ENCODE data around the gene ATXN7. TPM values are rescaled to one million over a fixed set of nuclear protein-coding genes. Genes with fewer than 3 reads are reported as not detected.

ATXN7 gene
- total RNA-seq, 1 donor from 2014 or later = 12.7 TPM

DNA sequence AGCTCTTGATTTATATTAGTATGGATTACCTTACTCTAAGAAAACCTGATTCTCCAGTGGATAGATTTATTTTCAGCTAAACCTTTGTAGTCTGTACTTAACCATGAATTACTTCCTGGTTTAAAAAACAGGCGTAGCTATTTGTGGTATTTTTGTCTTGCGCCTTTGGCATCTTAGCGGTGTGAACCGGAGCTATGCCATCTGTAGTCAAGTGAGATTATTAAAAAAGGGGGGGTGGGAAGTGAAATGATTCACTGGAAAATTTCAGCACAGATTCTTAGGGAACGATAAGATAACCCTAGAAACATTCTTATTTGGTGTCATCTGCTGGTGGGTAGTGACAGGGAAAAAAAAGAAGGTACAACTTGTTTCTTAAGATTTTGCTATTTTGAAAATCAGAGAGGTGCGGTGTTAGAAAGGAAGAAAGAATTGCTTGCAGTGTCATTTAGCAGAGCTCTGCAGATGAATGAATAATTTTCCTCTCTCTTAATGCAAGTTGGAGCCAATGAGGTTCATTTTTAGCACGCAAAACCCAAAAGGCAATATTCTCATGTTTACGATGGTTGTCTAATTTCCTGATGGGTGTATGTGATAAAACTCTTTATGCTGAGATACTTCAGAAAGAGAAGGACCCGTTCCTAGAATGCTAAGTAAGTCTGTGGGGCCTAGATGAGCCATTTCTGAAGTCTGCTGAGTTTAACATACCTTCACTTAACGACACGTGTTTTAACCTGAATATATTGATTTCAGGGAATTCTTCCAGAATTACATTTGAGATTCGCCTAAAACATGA lies 115.6 kb downstream of the ATXN7 start:
- DNase-seq (ENCODE audit: low spot score) (no peak), ATAC-seq (no peak)

DNA sequence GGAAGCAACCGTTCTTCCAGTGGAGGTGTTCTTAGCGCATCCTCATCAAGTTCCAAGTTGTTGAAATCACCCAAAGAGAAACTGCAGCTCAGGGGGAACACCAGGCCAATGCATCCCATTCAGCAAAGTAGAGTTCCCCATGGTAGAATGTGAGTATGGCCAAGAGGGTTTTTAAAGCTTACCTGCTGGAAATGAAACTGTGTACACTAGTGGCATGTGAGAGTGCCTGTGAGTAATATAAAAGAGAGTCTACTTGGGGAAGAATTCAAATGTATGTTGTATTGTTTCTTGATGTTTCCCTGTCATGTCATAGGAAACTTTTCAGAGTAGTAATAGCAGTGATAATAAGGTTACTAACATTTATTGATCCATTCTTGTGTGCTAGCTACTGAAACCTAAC lies 116.4 kb downstream of the ATXN7 start:
- ATAC-seq = no peak
- no peak for DNase-seq (ENCODE audit: low spot score)

DNA sequence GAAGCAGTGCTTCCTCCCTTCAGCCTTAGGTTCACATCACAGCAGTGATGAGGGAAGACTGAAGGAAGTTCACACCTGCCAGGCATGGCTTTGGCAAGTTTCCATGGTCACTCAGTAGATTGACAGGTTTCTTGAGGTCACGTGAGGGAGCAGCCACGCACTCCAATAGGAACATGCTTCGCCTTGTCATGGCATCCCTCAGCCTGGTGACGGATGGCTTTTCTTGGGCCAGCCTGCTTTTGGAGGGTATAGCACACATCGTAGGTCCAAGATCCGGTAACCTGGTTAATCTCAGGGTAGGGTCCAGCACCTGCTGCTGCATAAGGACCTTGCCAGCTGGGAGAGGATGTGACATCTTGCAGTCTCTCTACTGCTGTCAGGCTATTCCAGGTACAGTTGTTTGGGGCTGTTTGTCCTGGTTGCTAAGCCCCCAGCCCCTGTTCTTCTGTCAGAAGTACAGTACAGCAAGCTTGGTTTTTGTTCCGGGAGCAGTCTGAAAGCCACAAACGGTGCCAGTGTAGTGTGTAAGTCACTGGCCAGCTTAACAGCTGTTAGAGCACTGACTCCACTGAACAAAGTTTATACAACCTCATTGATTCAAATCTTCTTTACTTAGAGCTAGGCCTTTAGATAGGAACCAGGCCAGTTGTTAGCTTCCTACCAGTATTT lies 117.3 kb downstream of the ATXN7 start:
- ATAC-seq = peak; percentile 93
- no peak for DNase-seq (ENCODE audit: low spot score)

DNA sequence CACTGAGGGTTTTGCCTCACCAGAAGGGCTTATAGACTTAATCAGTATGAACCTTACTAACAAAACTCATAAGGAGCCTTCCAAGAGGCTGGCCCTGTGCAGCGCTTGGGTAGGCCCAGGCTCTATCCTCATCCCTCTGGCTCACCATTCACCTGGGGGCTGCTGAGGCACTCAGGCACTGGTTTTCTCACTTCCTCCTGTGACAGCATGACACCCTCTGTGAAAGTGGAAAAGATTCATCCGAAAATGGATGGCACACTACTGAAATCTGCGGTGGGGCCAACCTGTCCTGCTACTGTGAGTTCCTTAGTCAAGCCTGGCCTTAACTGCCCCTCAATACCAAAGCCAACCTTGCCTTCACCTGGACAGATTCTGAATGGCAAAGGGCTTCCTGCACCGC lies 118.3 kb downstream of the ATXN7 start:
- ATAC-seq = no peak
- no peak for DNase-seq (ENCODE audit: low spot score)

DNA sequence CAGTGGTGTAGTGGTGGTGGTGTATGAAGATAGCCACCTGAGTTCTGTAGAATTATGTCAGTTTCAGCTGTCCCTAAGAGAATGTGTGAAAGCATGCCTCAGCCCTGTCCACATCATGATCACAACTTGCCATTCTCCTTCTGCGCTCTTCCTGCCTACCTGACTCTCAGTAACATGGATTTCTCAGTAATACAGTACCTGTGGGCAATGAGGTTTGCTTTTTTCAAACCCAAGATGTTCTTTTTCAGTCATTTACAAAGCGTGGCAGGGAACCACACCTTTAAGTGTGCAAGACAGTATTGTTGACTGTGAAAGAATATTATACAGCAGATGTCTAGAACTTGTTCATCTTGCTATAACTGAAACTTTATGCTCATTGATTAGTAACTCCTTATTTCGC lies 120.7 kb downstream of the ATXN7 start:
- ATAC-seq (no peak), DNase-seq (ENCODE audit: low spot score) (no peak)

DNA sequence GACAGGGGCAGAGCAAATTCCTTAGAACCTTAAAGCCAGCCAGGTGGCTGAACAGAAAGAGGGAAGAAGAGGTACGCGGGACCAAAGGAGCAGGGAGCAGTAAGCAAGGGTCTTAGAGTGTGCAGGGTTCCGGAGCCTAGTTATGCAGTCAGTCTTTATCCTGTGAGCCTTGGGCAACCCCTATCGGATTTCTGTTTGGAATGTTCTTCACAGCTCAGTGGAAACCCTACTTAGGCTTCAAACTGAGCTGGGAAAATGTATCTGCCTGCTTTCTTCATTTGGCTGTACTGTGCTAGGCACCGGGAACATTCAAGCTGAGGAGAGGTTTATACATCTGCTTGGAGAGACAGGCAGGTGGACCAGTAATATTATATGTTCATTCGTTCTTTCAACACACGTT lies 122.5 kb downstream of the ATXN7 start:
- ATAC-seq = no peak
- no peak for DNase-seq (ENCODE audit: low spot score)

DNA sequence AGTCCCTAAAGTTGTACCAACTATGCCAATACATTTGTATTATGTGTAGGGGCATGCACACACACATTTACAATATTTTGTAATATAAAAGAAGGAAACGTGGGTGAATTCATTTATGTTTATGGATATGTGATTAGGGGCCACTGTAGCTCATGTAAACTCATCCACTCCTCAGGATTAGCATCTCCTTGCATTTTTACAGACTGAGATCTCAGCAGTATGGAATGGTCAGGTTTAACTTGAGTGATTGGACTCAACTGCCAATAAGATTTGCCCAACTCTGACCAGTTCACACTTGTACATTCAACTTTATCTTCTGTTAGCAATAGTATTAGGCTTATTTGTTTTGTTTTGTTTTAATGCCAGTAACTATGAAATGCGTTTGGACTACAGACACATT lies 123.2 kb downstream of the ATXN7 start:
- ATAC-seq (no peak), DNase-seq (ENCODE audit: low spot score) (no peak)

DNA sequence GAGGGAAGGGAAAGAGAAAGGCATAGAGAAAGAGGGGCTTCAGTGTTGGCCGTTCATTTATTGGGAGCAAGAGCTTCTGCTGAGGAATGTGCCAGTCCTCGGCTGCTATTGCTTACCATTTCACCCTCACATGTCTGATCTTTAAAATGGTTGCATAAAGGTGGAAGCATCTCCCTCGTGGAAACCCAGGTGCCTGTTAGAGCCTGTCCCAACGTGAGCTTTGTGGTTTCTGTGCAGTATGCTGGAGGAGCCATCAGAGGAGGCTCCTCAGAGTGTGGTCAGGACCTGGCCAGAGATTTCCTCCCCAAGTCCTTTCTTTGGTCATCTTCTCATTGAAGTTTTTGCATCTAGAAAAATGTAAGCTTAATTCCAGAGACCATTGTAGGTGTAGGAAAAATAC lies 125.3 kb downstream of the ATXN7 start:
- DNase-seq (ENCODE audit: low spot score) = no peak

DNA sequence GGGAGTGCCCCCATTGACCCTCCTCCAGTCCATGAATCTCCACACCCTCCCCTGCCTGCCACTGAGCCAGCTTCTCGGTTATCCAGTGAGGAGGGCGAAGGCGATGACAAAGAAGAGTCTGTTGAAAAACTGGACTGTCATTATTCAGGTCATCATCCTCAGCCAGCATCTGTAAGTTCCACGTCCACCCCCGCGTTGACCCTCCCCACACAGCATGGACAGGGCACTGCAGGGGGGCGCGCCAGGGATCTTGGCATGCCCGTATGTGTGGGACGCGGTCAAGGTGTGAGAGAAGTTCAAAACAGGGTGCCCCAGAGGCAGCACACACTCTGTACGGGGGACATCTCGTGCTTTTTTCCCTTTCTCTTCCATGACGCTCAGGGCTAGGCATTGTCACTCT lies 126.5 kb downstream of the ATXN7 start:
- no peak for ATAC-seq
- no peak for DNase-seq (ENCODE audit: low spot score)

More for the DNA sequence above, 125.3 kb downstream of the ATXN7 start:
- no peak for ATAC-seq

DNA sequence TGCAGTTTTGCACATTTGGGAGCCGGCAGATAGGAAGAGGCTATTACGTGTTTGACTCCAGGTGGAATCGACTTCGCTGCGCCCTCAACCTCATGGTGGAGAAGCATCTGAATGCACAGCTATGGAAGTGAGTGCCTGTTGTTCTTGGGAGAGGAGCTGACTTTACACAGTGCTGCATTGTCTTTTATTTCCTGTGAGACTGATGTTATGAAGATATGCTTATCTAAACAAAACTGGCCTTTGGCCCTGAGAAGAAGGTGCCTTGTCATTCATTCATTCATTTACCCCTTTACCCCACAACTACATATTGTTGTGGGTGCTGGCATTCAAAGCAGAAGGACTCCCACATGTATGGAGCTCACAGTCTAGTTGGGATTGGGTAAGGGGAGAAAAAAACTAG lies 127.1 kb downstream of the ATXN7 start:
- ATAC-seq = no peak
- DNase-seq (ENCODE audit: low spot score) = no peak

DNA sequence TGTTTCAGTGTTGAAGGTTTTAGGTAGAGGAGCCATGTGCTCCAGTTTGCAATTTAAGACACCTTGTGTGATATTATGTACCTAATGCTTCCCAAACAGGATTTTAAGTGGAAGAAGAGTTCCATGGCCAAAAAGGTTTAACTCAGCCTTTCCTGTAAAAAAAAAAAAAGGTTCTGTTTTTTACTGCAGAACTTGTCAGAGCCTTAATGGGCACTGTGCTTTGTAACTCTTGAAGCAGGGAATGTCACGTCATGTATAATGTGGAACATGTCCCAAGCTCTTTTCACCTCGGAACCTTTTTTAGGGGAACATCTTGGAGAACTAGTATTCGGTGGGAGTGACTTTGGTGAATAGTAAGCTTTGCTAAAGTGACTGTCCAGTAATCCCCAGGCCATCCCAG lies 128.0 kb downstream of the ATXN7 start:
- no peak for ATAC-seq
- DNase-seq (ENCODE audit: low spot score) = no peak

DNA sequence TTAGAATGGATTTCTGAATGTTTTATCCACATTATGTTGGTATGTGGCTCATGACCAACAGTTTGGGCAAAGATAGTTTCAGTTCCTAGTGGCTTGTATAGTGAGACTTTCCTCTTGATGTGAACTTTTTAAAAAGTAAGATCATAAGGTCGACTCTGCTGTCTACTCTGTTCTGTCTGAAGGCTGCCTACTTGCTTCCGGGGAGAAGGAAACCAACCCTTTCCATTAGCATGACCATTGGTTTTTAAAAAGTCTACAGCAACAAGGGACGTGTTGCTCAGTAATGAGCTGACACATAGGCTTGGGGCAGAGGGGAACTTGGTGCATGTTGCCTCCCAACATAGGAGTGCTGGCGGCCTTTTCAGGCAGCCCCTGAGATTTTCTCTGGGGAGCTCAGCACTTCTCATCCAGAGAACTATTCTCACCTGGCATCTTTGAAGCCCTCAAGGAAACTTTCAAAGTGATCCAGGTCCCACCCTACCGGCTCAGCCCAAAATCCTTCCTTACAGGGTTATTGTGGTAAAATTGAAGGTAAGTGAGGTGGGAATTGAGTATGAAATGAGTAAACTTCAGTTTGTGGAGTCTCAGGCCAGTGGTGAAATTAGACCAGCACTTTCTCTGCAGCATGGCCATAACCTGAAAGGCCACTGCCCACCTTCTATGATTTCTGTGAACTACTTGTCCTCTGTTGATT lies 129.0 kb downstream of the ATXN7 start:
- DNase-seq (ENCODE audit: low spot score) (no peak), ATAC-seq (no peak)

DNA sequence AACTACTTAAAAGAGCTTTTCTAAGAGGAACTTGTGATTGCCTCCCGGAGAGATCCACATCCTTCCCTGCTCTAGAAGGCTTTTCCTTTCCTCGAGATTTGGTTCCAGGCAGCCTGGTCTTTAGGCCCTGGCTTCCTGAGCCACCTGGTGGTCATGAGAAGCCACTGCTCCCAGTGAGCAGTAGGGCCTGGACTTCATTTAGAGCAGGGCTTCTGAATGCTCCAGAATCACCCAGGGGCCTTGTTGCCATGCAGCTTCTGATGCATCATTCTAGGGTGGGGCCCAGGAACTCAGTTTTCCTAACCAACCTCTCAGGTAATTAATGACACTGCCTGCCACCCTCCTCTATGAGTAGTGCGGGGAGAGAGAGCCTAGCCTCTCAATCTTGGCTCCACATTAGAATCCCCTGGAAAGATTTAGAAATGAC lies 130.0 kb downstream of the ATXN7 start:
- DNase-seq (ENCODE audit: low spot score) = peak; percentile 68
- peak; percentile 98 for ATAC-seq

DNA sequence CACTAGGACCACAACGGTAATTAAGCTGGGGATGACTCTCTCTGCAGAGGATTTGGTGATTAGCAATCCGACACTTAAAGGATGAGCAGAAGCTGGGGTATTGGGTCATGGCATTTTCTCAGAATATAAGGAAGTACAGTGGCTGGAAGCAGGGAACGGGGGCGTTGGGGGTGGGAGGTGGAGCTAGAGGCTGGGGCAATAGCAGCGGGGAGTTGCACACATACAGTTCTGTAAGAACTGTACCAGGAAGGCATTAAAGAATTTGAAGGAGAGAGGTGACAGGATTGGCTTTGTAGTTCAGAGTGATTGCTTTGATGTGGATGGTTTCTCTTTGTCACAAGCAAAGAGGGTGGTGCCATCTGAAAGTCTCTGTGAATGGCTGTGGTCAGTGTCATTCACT lies 131.4 kb downstream of the ATXN7 start:
- ATAC-seq = no peak

DNA sequence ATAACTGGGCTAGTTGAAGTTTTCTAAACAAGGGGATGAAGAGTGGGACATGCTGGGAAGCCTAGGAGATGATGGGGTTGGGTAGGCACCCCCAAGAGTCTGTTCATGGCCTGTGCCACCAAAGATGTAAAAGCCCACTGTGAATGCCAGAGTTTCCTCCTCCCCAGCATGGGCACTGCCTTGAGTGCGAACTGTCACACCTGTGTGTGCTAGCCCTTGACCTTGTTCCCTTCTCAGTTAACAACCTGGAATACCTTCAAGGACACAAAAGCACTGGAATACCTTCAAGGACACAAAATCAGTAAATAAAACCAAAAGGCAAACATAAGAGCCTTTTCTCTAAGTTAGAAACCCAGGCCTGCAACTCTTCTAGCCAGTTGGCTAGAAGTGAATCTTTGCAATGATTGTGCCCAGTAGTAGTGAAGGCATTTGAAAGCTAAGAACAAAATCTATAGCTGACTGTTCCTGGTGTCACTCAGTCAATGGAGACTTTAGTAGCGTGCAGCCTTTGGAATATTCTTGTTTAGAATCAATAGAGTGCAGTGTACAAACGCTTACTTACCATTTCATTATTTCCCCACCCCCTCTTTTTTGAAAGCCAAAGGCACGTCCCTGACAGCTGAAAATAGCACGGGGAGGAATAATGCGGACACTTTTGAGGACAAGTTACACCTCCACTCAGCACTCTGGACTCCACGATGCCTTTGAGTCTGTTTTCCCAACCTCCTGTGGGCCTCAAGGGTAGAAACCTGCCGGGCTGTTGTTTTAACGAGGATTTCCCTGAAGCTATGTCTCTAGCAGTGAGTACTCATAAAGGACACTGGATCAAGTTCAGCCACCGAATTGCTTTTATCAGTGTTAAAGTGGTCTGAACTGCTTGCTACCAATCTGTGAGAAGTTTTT lies 135.4 kb downstream of the ATXN7 start:
- peak; percentile 65 for ATAC-seq
- no peak for DNase-seq (ENCODE audit: low spot score)

More for the DNA sequence above, 131.4 kb downstream of the ATXN7 start:
- DNase-seq (ENCODE audit: low spot score) = no peak

DNA sequence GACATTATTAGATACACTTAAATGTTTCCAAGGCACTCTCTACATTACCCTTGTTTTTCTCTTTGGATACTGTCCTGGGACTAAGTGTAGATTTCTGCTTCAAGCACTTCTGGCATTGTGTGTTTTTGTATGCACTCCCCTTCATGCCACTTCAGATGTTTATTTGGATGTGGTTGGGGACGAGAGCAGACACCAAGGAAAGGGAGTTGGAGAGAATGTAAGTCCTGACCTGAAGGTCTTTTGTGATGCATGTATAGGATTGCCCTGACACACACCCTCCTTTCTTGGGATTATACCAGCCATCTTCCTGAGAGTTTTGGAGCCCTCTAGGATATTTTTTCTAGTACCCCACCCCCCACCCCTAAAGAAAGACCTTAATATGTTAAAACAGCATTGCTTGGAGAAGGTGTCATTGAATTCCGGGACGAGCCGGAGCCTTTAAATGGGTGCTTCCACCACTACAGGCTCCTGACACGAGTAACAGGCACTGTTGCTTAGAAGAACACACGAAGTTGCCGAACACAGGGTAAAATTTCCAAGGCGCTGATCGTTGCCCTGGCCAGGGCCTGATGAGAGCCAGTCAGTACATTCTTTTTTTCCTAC lies 136.9 kb downstream of the ATXN7 start:
- ATAC-seq = no peak
- no peak for DNase-seq (ENCODE audit: low spot score)

DNA sequence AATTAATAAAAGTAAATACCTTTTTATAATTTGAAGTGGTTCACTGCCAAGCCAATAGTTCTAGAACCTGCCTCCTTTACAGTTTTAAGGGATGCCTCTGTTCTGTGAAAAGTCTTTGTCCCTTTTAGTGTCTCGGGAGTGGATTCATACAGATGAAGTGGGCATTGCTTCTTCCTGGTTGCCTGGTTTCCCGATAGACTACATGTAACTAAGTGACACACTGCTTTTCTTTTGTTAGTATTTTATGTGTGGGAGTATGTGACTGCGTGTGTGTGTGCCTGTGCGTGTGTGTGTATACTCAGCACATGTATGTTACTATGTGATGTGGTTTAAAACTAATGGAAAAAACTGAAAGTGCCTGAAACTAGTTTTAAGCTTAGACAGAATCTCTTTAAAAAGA lies 138.6 kb downstream of the ATXN7 start:
- DNase-seq (ENCODE audit: low spot score) = no peak
- ATAC-seq = no peak

DNA sequence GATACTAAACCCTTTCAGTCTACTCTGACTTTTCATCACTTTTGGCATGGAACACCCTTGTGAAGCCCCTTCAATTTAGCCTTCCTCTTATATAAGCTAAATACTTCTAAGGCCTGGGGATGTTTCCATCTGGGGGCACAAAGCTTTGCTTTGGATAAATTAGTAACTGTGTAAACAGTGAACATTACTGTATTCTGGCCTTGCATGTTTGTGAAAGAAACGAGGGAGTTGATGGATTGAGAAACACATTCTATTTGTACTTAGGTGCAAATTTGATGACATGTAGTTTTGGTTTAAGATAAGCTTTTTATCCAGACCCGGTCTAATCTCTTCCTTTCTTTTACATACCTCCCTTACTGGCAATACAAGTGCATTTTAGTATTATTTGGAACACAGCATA lies 139.9 kb downstream of the ATXN7 start:
- DNase-seq (ENCODE audit: low spot score) (no peak), ATAC-seq (peak; percentile 46)

DNA sequence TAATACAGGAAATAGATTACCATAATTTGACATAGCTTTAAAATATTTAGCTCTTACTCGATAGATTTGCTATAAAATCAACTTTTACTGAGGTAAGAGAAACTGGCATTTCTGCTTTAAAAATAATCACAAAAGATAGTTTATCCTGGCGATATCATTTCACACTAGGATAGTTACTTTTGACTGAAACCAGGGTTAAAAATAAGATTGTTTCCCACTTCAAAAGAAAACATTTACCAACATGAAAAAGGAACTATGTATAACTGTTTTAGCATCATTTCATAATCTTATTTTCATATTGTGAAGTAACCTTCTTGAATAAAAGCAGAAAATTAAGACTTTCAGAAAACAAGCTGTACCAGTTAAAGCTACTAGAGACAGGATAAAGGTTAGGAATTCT lies 144.3 kb downstream of the ATXN7 start:
- ATAC-seq = no peak

More for the DNA sequence above, 144.3 kb downstream of the ATXN7 start:
- no peak for DNase-seq (ENCODE audit: low spot score)
